ENCODE measurements around the gene CDKN3.

The CDKN3 gene

DNA sequence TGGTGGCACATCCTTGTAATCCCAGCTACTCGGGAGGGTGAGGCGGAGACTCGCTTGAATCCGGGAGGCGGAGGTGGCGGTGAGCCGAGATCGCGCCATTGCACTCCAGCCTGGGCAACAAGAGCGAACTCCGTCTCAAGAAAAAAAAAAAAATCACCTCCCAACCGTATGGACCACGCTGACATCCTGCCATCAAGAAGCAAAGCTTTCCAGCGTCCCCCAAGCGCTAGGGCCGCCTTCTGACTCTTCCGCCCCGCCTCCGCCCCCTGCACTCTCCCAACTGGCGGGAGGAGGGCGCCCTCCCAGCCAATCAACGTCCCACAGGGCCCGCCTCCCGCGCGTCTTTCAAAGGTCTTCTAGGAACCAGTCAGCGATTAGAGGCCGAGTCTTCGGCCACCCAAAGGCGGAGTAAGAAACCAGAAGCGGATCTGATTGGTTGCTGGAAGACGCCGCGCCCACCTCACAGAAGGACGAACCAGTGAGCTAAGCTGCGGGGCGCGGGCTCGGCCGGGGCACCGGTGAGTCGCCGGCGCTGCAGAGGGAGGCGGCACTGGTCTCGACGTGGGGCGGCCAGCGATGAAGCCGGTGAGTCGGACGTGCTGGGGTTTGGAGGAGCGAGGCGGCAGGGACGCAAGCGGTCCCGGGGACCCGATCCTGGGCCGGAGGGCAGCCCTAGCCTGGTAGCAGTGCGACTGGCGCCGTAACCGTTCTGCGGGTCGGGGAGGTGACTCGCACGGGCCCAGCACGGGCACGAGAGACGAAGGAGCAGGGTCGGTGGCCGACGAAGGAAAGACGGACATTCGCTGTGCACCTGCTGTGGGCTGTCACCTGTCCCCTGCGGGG is at the start of gene CDKN3:
Gene CDKN3, plus strand, starts transcription at position 515 of the 843 bp plus-strand sequence. Its CDS starts 62 bp downstream, at position 577.
- DNase-seq (ENCODE audit: low read depth in 2 of 2) = peak; percentile 92 to 94

GRCh38 chr14:54347044-54347443 is 49.8 kb upstream of the CDKN3 start:
- DNase-seq (ENCODE audit: low read depth in 2 of 2) = no peak

GRCh38 chr14:54348001-54348611 is 48.7 kb upstream of the CDKN3 start:
- DNase-seq (ENCODE audit: low read depth in 2 of 2) = no peak

- no peak for DNase-seq (ENCODE audit: low read depth in 2 of 2)
Measured at GRCh38 chr14:54348923-54349620, 47.7 kb upstream of the CDKN3 start.

- DNase-seq (ENCODE audit: low read depth in 2 of 2) = no peak
Measured at GRCh38 chr14:54349713-54350112, 47.1 kb upstream of the CDKN3 start.

DNA sequence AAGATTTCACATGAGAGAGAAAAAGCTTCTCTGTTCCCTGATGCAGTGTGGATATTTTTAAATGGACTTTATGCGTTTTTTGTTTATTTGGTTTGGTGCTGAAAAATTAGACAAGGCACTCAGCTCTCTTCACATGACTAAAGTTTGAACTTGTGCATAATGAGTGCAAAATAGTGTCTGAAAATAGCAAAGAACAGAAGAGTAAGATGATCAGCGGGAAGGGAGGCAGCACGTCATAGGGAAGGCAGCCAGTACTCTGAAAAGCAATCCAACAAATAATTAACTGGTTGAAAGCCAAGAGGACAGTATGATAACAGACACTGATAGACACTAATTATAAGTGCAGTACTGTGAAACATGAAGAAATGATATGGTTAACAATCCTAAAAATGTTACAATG is 46.6 kb upstream of the CDKN3 start:
- no peak for DNase-seq (ENCODE audit: low read depth in 2 of 2)

GRCh38 chr14:54353266-54353665 is 43.5 kb upstream of the CDKN3 start:
- DNase-seq (ENCODE audit: low read depth in 2 of 2) = no peak

GRCh38 chr14:54353694-54354093 is 43.1 kb upstream of the CDKN3 start:
- no peak for DNase-seq (ENCODE audit: low read depth in 2 of 2)

DNA sequence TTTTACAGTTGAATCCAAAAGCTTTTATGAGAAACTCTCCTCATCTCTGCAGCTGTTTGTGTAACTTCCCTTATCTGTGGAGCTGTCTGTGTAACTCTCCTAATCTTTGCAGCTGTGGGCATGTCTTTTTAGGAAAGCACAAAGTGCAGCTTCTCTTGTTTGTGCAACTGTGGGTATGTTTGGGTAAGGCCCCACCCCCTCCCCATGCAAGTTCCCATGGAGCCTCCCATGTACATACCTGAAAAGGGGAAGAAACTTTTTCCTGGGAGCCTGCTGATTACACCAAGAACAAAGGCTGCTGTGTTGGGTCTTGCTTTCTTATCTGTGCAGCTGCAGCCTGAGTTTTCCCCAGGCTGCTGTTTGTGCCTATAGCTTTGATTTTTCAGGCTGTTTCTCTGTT is 42.7 kb upstream of the CDKN3 start:
- DNase-seq (ENCODE audit: low read depth in 2 of 2) = no peak

GRCh38 chr14:54354968-54355641 is 41.7 kb upstream of the CDKN3 start:
- no peak for DNase-seq (ENCODE audit: low read depth in 2 of 2)

DNA sequence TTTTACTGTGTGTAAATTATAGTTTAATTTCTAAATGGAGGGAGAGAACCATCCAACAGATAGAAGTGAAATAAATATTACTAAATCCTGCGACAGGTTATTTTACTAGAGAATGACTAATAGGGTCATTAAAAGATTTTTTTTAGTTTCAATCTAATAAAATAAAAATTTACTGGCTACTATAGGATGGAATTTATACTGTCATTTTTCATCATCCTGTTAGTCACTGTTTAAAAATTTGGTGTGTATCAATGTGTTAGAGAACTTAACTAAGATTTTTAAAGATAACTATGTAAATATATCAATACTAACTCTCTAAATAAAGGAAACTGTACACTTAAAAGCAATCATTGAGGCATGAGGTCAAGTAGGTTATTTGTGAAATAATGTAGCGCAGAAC is 41.1 kb upstream of the CDKN3 start:
- no peak for DNase-seq (ENCODE audit: low read depth in 2 of 2)

- DNase-seq (ENCODE audit: low read depth in 2 of 2) = no peak
Measured at GRCh38 chr14:54356172-54356571, 40.6 kb upstream of the CDKN3 start.

GRCh38 chr14:54360667-54361066 is 36.1 kb upstream of the CDKN3 start:
- no peak for DNase-seq (ENCODE audit: low read depth in 2 of 2)

DNA sequence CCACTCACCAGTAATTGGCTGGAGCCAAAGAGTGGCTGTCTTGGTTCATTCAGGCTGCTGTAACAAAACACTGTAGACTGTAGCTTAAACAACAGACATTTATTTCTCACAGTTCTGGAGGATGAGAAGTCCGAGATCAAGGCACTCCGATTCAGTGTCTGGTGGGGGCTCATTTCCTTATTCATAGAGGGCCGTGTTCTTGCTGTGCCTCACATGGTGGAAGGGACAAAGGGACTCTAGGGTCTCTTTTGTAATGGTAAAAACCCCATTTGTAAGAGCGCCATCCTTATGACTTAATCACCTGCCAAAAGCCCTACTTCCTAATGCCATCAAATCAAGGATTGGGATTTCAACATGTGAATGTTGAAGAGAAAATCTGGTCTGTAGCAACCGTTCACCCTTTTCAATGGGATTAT is 34.7 kb upstream of the CDKN3 start:
- DNase-seq (ENCODE audit: low read depth in 2 of 2) = no peak

DNA sequence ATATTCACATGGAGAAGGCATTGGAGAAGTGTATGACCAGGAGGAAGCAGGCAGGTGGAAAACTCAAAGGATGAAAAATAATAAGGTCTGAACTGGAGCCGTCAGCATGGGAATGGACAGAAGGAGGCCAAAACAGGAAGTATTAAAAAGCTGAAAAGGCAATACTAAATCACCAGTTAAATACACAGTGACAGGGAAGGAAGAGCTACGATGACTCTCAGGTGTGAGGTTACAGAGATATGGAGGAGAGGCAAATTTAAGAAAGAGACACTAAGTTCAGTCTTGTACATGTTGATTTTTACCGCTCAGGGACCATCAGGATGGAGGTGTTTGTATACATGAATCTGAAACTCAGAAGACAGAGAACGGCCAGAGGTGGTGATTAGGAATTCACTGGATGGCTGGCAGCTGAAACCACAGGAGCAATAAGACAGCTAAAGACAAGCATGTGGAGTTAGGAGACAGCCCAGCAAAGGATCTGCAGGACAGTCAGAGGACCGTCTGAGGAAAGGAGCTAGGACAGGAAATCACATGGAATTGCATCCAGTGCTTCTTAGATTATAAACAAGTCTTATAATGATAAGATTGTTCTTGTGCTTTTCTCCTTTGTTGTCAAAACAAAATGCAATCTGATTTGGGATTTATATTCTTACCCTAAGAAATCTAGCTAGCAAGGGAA is 33.9 kb upstream of the CDKN3 start:
- no peak for DNase-seq (ENCODE audit: low read depth in 2 of 2)

GRCh38 chr14:54364555-54365415 is 32.0 kb upstream of the CDKN3 start:
- DNase-seq (ENCODE audit: low read depth in 2 of 2) = no peak

- no peak for DNase-seq (ENCODE audit: low read depth in 2 of 2)
Measured at GRCh38 chr14:54366736-54367735, 29.8 kb upstream of the CDKN3 start.

DNA sequence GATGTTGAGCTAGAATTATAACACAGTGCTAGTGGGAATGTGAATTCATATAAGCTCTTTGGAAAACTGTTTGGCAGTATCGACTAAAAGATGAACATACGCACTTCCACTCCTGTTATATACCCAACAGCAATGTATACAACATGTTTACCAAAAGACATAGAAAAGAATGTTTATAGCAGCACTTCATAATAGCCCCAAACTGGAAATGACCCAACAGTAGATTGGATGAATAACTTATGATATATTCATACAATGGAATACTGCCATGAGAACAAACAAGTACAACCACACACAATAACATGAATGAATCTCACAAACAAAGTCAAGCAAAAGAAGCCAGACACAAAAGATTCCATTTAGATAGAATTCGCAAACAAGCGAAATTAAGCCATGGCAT is 28.5 kb upstream of the CDKN3 start:
- no peak for DNase-seq (ENCODE audit: low read depth in 2 of 2)

- DNase-seq (ENCODE audit: low read depth in 2 of 2) = no peak
Measured at GRCh38 chr14:54369343-54369742, 27.5 kb upstream of the CDKN3 start.
